Uterus (tissue), 2 donors: ENCODE measurements around the gene ERICH2.

Experiments used
- POLR2A ChIP-seq, 2 donors: fragments of 450-650 bp; IDR thresholded peaks; one replicate each; pipeline ENCODE4 v1.6.1; 2016; ENCODE audit warnings: antibody characterized with exemption in 2 of 2, mild to moderate bottlenecking in 1 of 2, moderate library complexity in 1 of 2
- TF ChIP-seq, protein P1 (sequence below), 4 experiments: fragments of 200-600 bp in 2 of 4; fragments of 450-650 bp in 2 of 4; sonication (generic) in 2 of 4; IDR thresholded peaks; one replicate each; pipeline ENCODE4 v1.5.1; 2016 to 2019; ENCODE audit warnings: antibody characterized with exemption in 4 of 4, mild to moderate bottlenecking in 2 of 4, moderate library complexity in 1 of 4

DNA sequence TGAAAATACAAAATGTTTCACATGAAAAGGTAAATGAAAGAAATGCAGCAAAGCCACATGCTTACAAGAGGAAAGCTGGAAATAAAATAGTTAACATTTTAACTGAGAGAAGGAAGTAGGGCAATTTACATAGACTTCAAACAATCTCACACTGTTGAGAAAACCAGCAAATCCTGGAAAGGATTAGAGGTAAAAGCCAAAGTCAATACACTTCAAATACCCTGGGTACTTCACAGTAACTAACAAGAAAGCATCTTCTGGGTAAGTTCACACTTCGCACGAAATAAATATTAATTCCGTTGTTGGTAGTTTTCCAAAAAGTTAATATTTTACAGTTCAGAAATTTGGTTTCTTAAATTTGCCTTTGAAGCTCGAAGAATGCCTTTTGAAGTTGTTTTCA is 3.5 kb upstream of the ERICH2 start:
- TF ChIP-seq, protein P1, sequence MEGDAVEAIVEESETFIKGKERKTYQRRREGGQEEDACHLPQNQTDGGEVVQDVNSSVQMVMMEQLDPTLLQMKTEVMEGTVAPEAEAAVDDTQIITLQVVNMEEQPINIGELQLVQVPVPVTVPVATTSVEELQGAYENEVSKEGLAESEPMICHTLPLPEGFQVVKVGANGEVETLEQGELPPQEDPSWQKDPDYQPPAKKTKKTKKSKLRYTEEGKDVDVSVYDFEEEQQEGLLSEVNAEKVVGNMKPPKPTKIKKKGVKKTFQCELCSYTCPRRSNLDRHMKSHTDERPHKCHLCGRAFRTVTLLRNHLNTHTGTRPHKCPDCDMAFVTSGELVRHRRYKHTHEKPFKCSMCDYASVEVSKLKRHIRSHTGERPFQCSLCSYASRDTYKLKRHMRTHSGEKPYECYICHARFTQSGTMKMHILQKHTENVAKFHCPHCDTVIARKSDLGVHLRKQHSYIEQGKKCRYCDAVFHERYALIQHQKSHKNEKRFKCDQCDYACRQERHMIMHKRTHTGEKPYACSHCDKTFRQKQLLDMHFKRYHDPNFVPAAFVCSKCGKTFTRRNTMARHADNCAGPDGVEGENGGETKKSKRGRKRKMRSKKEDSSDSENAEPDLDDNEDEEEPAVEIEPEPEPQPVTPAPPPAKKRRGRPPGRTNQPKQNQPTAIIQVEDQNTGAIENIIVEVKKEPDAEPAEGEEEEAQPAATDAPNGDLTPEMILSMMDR (IDR thresholded peaks at IDR 0.05) = no peak
- no peak for TF ChIP-seq POLR2A (IDR thresholded peaks at IDR 0.05)
